NCI-H2171 (cell line): ENCODE measurements around the gene INPP5A.
"Not testable (repeated sequence)": the region's sequence is repeated elsewhere in the genome, so short reads cannot be mapped to it uniquely, and the experiment has no call there.

Source experiments
- DNase-seq: peaks from one replicate; lab custom pipeline; 2025; lab: John Stamatoyannopoulos, UW

The INPP5A gene

DNA sequence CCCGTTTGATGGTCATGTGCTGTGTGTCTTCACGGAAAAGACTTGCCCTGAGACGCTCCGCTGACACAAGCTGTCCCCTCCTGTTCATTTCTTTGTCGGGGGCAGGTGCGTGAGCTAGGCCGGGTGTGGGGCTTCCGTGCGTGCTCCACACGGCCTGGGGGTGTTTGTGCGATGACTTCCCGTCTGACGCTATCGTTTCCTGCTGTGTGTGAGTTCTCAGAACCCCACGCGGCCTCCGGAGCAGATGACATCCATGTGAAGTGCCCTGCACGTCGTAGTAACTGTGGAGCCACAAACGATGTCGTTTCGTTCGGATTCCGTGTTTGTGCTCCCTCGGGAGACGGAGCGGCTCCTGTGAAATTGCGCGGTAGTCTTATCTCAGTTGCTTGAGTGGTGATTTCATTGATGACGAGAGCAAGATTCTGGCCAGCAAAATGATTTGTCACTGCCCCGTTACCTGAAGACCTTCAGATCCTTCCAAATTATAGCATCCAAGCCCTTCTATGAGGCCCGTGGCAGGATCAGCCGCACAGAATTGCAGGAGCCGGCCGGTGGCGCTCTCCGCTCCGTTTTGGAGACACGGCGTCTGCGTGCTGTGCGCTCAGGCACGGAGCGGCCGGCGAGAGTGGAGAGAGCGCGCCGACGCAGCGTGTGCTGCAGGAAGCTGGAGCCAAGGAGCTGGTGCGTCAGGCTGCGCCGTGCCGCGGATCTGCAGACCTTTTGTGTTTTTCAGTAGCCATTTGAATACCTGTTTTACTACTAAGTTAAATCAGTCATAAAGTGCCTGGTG, 153.4 kb downstream of the INPP5A start:
- no peak for DNase-seq

DNA sequence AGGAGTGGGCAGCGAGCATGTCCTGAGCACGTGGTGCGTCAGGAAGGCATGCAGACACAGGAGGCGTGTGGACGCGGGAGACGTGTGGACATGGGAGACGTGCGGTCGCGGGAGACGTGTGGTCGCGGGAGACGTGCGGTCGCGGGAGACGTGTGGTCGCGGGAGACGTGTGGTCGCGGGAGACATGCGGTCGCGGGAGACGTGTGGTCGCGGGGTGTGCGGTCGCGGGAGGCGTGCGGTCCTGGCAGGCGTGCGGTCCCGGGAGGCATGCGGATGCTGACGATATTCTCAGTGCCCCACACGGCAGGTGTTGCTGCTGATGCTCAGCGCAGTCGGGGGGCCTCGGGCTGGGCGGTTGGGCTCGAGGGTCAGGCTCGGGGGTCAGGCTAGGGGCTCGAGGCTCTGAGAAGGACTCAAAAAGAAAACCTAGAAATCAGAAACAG, 154.1 kb downstream of the INPP5A start:
- DNase-seq: no peak

DNA sequence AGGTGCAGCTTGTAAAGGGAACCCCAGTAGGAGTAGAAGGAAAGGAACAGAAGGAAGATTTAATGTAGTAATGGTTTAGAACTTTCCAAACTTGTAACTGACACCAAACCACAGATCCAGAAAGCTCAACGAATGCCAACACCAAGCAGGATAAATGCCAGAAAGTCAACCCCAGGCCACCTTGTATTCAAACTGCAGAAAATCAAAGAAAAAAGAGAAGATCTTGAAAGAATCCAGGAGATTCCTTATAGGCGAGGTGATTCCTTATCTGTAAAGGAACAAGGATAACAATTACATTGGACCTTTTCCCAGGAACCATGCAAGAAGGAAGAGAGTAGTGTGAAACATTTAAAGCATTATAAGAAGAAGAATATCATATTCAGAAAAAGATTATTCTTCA, 154.7 kb downstream of the INPP5A start:
- DNase-seq: no peak

GRCh38 chr10:132693676-132694075, 156.1 kb downstream of the INPP5A start:
- DNase-seq: no peak

GRCh38 chr10:132696204-132696603, 158.6 kb downstream of the INPP5A start:
- DNase-seq: no peak

- no peak for DNase-seq
Measured at GRCh38 chr10:132696728-132697577, 159.4 kb downstream of the INPP5A start.

DNA sequence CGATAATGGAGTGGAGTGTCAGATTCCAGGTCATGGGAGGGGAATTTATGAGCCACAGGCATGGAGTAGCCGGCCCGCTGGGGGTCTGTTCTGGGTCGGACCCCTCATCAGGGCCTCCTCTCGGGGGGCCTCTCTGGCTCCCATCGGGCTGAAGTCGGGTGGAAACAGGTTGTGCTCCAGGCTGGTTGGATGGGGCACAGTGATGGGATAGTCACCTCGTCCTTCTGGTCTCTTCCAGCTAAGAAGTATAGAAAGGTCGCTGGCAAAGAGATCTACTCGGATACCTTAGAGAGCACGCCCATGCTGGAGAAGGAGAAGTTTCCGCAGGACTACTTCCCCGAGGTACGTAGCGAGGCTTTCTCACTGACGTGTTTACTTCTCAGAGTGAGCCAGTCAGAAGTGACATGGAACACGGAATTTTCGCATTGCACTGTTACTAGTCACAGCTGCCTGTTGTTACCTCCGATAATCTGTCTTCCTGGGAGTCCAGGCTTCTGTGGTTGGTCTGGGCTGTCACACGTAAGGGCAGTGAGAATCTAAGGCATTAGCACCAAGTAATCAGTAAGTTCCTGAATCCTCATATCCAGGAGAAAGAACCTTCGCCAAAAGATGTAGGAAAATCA, 160.1 kb downstream of the INPP5A start:
- DNase-seq: no peak

- no peak for DNase-seq
Measured at GRCh38 chr10:132698211-132698751, 160.7 kb downstream of the INPP5A start.

GRCh38 chr10:132698761-132699391, 161.3 kb downstream of the INPP5A start:
- DNase-seq: no peak

DNA sequence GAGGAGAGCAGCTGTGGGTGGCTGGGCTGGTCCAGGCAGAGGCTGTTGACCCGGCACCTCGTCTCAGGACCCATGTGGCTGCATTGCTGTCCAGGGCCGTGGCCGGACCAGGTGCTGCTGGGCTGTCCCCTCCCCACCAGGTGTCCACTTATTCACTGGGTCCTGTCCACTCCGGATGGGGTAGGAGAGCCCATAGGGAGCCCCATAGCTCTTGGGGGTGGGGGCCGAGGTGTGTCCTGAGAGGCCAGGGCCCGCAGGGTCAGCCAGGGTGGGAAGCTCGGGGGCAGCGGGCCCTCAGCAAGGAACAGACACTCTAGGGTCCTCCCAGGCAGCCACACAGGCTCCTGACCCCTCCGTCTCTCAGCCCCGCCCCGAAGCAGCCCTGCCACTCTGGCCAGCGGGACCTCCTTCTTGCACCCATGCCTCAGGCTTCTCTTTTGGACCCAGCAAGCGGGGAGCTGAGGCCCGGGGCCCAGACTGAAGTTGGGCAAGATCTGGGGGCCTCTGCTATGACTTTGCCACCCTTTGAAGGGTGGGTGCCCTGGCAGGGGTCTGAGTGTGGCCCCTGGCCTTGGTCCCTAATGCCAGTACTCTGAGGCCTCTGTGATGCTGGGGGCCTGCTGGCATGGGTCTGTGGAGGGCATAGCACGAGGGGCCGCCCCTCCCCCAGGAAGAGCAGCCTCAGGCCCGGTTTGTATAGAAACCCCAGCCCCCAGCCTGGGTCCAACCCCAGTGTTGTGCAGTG, 162.0 kb downstream of the INPP5A start:
- DNase-seq: no peak

DNA sequence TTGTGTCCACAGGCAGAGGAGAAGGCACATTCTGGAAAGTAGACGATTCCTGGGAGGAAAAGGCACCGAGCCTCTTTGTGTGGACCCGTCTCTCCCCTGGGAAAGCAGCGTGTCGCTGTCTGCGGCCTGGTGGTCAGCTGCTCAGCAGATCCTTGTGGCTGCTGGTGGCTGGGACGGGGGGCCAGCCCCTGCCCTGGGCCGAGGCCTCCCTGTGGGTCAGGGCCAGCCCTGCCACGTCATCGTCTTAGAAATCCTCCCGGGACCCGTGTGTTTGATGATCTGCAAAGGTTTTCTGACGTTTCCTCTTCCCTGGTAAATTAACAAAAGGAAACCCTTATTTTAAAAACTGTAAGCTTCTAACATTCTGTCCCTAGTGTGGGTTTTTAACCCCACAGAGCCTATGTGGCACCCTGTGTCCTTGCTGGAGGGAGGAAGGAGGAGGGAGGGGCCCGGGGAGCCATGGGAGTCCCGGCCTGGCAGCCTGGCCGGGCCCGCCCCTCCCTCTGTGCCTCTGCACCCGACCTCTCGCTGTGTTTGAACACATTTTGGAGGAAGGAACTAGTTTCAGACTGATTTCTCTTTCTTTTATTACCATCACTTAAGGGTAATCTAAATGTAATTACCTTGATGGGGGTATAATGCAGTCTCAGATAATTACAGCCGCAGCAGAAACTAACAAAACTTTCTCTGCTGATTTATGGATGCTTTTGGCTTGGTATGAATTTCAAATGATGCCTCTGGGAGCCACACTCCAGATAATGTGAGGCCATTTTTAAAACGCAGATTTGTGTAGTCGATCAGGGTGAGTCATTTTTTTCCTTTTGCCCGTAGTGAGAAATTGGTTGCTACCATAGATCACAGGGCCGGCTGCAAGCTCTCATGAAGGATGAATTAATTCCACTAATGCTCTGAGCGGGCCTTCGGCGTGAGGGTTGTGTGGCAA, 162.8 kb downstream of the INPP5A start:
- no peak for DNase-seq

DNA sequence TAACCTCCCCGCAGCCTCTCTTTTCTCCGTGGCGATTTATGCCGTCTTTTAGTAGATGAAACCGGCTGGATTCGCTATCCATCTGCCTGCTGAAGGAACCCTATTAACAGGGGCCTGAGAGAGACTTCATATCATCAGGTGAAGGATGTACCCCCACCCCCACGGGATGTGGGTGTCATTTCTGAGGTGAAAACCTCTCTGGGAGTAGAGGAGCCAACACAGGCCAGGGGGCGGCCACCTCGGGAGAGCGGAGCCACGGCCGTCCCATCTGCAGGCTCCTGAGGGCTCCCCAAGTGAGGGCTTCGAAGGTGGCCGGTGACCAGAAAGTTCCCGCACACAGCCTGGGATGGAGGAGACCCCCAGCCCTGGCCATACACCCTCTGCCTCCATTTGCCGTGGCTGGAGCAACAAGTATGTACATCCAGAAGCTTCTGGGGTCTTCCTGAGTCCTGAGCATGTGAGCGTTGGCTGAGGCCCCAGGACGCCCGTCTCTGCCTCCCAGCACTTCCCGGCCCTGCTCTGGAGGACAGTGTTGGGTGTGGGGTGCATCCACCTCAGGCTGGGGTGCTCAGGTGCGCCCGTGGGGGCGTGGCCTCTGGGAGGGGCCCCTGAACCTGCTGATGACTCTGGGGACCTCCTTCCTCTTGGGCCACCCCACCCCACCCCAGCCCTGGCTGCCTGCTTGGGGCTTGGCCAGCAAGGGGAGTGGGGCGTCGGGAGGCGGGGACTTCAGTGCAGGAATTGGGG, 163.7 kb downstream of the INPP5A start:
- no peak for DNase-seq

GRCh38 chr10:132701846-132702190, 164.2 kb downstream of the INPP5A start:
- no peak for DNase-seq

GRCh38 chr10:132702601-132703418, 165.2 kb downstream of the INPP5A start:
- no peak for DNase-seq

- DNase-seq: no peak
Measured at GRCh38 chr10:132703419-132704007, 165.9 kb downstream of the INPP5A start.

GRCh38 chr10:132704008-132704814, 166.6 kb downstream of the INPP5A start:
- DNase-seq: no peak

GRCh38 chr10:132704815-132705064, 167.2 kb downstream of the INPP5A start:
- DNase-seq: not testable (repeated sequence)

DNA sequence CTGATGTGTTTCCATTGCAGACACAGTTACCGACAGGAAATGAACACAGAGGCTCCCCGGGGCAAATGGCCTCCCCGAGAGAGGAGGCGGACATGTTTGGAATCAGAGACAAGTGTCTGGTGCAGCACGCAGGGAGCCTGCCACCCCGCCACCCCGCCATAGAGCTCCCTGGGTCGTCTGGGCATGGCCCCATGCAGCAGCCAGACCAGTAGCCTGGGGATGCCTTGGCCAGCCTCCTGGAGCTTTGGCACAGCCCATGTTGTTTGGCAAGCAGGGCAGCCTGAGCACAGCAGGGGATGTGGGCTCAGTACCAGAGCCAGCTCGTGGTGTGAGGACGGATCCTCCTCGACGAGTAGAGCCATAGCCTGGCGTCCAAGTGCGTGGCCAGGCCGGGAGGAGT, 167.6 kb downstream of the INPP5A start:
- no peak for DNase-seq
